Caco-2 (cell line): ENCODE measurements around the gene KRT37. TPM values are rescaled to one million over a fixed set of nuclear protein-coding genes. Genes with fewer than 3 reads are reported as not detected.

Experiments used
- BruUV-seq: library from RNA; stranded (reverse); fragments of 400-500 nt; replicated peaks from 2 replicates; lab custom pipeline; 2021; lab: Mats Ljungman, UMichigan
- CTCF ChIA-PET: fragments of 300-600 bp; sonication (Branson Sonifier 250); formaldehyde crosslinking; loops from one replicate; lab custom pipeline; 2022; ENCODE audit warnings: antibody characterized with exemption; lab: Charles Lee
- POLR2A ChIA-PET: fragments of 300-600 bp; sonication (Branson Sonifier 250); formaldehyde crosslinking; loops from one replicate; lab custom pipeline; 2022; ENCODE audit warnings: antibody characterized with exemption; lab: Charles Lee
- DNase-seq, 2 experiments: peaks; one replicate each; pipeline versions ENCODE4 v3.0.0 to v3.0.0-alpha.2; 2020 to 2022
- H3K27me3 ChIP-seq: replicated peaks from 2 replicates; pipeline ENCODE4 v1.6.0; 2011; ENCODE audit warnings: low read length; ENCODE audit not compliant: control insufficient read depth, insufficient read depth
- H3K36me3 ChIP-seq: 2 replicates; pipeline ENCODE4 v1.5.1; 2011; ENCODE audit warnings: low read length; ENCODE audit not compliant: control insufficient read depth, insufficient read depth
- H3K4me1 ChIP-seq: fragments of 250-450 bp; sonication (Bioruptor Pico); 2 replicates; pipeline ENCODE4 v1.5.1; 2020; ENCODE audit warnings: mild to moderate bottlenecking
- H3K4me3 ChIP-seq: 2 replicates; pipeline ENCODE4 v1.5.1; 2011; ENCODE audit warnings: low read depth, mild to moderate bottlenecking, control low read depth, low read length
- H3K9me3 ChIP-seq: fragments of 250-450 bp; sonication (Bioruptor Pico); 2 replicates; pipeline ENCODE4 v1.5.1; 2020; ENCODE audit warnings: mild to moderate bottlenecking, moderate library complexity
- H3K27ac Mint-ChIP-seq: one replicate; pipeline ENCODE4 v1.8.0; 2022; ENCODE audit warnings: mixed read lengths; ENCODE audit not compliant: unreplicated experiment
- H3K27me3 Mint-ChIP-seq: one replicate; pipeline ENCODE4 v1.8.0; 2022; ENCODE audit warnings: mixed read lengths; ENCODE audit not compliant: insufficient read depth, unreplicated experiment
- H3K36me3 Mint-ChIP-seq: one replicate; pipeline ENCODE4 v1.8.0; 2022; ENCODE audit warnings: mild to moderate bottlenecking, mixed read lengths; ENCODE audit not compliant: insufficient read depth, unreplicated experiment
- H3K4me1 Mint-ChIP-seq: one replicate; pipeline ENCODE4 v1.8.0; 2022; ENCODE audit warnings: low read depth, mixed read lengths; ENCODE audit not compliant: unreplicated experiment
- H3K4me3 Mint-ChIP-seq: one replicate; pipeline ENCODE4 v1.8.0; 2022; ENCODE audit warnings: mild to moderate bottlenecking, moderate library complexity, mixed read lengths; ENCODE audit not compliant: unreplicated experiment
- H3K9me3 Mint-ChIP-seq: one replicate; pipeline ENCODE4 v1.8.0; 2022; ENCODE audit warnings: mixed read lengths; ENCODE audit not compliant: unreplicated experiment
- intact Hi-C: fragments of 100-400 bp; cut with micrococcal nuclease; formaldehyde crosslinking; loops from one replicate; pipeline ENCODE4 v1.10.0; 2022; ENCODE audit not compliant: unreplicated experiment
- total RNA-seq: library from RNA; stranded (reverse); gene quantifications from 2 replicates; pipeline ENCODE4 v1.2.3, GENCODE V29; 2022
- TF ChIP-seq, protein P1 (sequence below), 2 experiments: fragments of 200-600 bp in 1 of 2; IDR thresholded peaks; 1 replicate in 1 of 2; 2 replicates in 1 of 2; pipeline versions ENCODE4 v1.5.1 to v1.8.0; 2011 to 2022; ENCODE audit warnings: antibody characterized with exemption in 1 of 2, control low read depth in 1 of 2, inconsistent platforms in 1 of 2, low read depth in 1 of 2, low read length in 1 of 2, mild to moderate bottlenecking in 1 of 2, moderate library complexity in 1 of 2; ENCODE audit not compliant: insufficient read depth in 1 of 2, severe bottlenecking in 1 of 2, unreplicated experiment in 1 of 2

KRT37 gene
- total RNA-seq, 1 experiment from 2014 or later, result not detected

DNA sequence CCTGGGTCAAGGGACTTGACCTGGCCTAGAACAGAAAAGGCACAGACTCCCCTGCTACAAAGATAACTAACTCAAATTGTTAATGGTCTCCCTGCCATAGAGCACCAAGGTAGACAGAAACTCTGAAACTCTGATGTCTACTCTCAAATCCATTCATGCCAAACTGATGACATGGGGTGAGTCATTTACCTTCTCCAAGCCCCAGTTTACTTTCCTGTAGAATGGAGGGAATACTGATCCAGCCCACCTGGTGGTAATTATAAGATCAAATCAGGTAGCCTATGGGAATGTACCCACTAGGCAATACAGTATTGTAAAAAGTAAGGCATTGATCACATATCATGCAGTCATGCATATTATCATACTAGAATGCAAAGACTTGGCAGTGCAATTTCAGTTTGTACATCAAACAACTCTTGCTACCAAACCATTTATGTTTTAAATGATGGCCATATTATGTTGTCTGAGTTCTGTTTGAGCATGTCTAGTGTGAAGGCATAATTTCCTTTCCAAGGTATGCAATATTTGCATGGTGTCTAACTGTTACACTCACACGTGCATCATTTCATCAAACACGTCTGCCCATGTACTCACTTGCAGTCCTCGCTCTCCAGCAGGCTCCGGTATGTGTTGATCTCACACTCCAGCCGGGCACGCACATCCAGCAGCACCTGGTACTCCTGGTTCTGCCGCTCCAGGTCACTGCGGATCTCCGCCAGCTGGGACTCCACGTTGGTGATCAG lies 30.0 kb downstream of the KRT37 start:
- intact Hi-C loops, result no loop called here
- Histone ChIP-seq H3K4me1 (peaks cover 19% of the 10 kb centered on the region), H3K4me3 (no peak overlapping the region), H3K27me3 (no peaks in the 10 kb centered on the region), H3K36me3 (no peaks in the 10 kb centered on the region), H3K9me3 (no peaks in the 10 kb centered on the region)
- Mint-ChIP-seq H3K9me3 (no peaks in the 10 kb centered on the region), H3K27me3 (no peaks in the 10 kb centered on the region), H3K27ac (no peak overlapping the region), H3K4me3 (no peak overlapping the region), H3K36me3 (no peaks in the 10 kb centered on the region), H3K4me1 (peaks cover 15% of the 10 kb centered on the region)
- DNase-seq, result no peak
- BruUV-seq, result no TSS peak
- CTCF ChIA-PET, result no interaction called here
- POLR2A ChIA-PET, result no interaction called here
- TF ChIP-seq, protein P1, sequence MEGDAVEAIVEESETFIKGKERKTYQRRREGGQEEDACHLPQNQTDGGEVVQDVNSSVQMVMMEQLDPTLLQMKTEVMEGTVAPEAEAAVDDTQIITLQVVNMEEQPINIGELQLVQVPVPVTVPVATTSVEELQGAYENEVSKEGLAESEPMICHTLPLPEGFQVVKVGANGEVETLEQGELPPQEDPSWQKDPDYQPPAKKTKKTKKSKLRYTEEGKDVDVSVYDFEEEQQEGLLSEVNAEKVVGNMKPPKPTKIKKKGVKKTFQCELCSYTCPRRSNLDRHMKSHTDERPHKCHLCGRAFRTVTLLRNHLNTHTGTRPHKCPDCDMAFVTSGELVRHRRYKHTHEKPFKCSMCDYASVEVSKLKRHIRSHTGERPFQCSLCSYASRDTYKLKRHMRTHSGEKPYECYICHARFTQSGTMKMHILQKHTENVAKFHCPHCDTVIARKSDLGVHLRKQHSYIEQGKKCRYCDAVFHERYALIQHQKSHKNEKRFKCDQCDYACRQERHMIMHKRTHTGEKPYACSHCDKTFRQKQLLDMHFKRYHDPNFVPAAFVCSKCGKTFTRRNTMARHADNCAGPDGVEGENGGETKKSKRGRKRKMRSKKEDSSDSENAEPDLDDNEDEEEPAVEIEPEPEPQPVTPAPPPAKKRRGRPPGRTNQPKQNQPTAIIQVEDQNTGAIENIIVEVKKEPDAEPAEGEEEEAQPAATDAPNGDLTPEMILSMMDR (IDR thresholded peaks at IDR 0.05; ENCODE audit: insufficient read depth in 1 of 2, low read depth in 1 of 2, low read length in 1 of 2, severe bottlenecking in 1 of 2, unreplicated experiment in 1 of 2), result no peak

DNA sequence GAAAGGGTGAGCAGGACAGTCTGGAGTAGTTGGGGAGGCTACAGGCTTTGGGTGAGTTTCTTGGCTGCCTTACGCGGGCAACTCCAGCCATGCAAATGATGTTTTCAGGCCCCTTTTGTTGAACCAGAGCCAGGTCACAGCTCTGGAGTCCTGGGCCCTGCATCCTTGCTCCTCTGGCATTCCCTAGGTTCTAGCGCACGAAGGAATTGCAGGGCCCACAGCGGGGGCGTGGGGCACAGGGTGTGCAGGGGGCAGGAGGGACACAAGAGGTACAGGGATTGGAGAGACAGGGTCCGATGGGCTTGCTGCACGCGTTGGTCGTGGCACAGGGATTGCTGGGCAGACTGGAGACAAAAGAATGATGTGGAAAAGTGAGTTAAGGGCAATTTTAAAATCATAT lies 30.6 kb downstream of the KRT37 start:
- no peak for DNase-seq
- ChIA-PET CTCF (no interaction called here), POLR2A (no interaction called here)
- Mint-ChIP-seq H3K4me3 (no peak overlapping the region), H3K4me1 (peaks cover 15% of the 10 kb centered on the region), H3K36me3 (no peaks in the 10 kb centered on the region), H3K9me3 (no peaks in the 10 kb centered on the region), H3K27me3 (no peaks in the 10 kb centered on the region), H3K27ac (no peak overlapping the region)
- TF ChIP-seq, protein P1 (IDR thresholded peaks at IDR 0.05; ENCODE audit: insufficient read depth in 1 of 2, low read depth in 1 of 2, low read length in 1 of 2, severe bottlenecking in 1 of 2, unreplicated experiment in 1 of 2), result no peak
- Histone ChIP-seq H3K4me3 (no peak overlapping the region), H3K36me3 (no peaks in the 10 kb centered on the region), H3K4me1 (peaks cover 19% of the 10 kb centered on the region), H3K9me3 (no peaks in the 10 kb centered on the region), H3K27me3 (no peaks in the 10 kb centered on the region)
- no TSS peak for BruUV-seq
- intact Hi-C loops, result no loop called here

DNA sequence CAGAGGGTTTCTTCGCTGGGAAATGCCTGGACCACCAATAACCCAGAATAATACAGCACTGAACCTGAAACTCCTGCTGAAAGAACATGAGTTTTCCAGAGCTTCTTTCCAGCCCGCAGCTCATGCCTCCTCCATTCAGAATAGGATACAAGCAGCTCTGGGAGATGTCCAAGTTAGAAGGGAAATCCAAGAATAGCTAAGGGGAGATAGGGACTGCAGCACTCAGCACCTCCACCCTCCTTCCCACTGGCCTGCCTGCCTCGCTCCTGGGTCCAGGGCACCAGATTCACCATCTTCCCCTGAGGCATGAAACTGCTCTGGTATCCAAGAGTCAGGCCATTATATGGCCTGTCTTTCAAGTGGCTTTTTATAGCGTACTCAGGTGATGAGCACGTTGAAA lies 31.1 kb downstream of the KRT37 start:
- Mint-ChIP-seq H3K4me3 (no peak overlapping the region), H3K27ac (no peak overlapping the region), H3K9me3 (no peaks in the 10 kb centered on the region), H3K27me3 (no peaks in the 10 kb centered on the region), H3K4me1 (peaks cover 15% of the 10 kb centered on the region), H3K36me3 (no peaks in the 10 kb centered on the region)
- BruUV-seq, result no TSS peak
- no peaks in the 10 kb centered on the region for H3K36me3 ChIP-seq
- TF ChIP-seq, protein P1 (IDR thresholded peaks at IDR 0.05; ENCODE audit: insufficient read depth in 1 of 2, low read depth in 1 of 2, low read length in 1 of 2, severe bottlenecking in 1 of 2, unreplicated experiment in 1 of 2), result no peak
- peaks cover 19% of the 10 kb centered on the region for H3K4me1 ChIP-seq
- intact Hi-C loops, result no loop called here
- H3K4me3 ChIP-seq, result no peak overlapping the region
- ChIA-PET POLR2A (no interaction called here), CTCF (no interaction called here)
- no peak for DNase-seq
- no peaks in the 10 kb centered on the region for H3K9me3 ChIP-seq
- H3K27me3 ChIP-seq, result no peaks in the 10 kb centered on the region
